Measurements from ENCODE around the gene FANCD2.

The FANCD2 gene

GRCh38 chr3:10026084-10026890 lies at the start of gene FANCD2:
FANCD2 (plus strand) TSS chr3:10026437; CDS start chr3:10028658, 2,221 bp downstream.
- H3K4me3 ChIP-seq (ENCODE audit: low read depth, low read length) = peak within 1 kb of the TSS; percentile 75
- peak within 1 kb of the TSS; percentile 98 for H3K9ac ChIP-seq (ENCODE audit: low read depth, low read length)
- no peaks in the 10 kb centered on the region for H3K27me3 ChIP-seq (ENCODE audit: control insufficient read depth, insufficient read depth, low read length)
- H3K27ac ChIP-seq (ENCODE audit: low read depth, low read length) = peak within 1 kb of the TSS; percentile 95
- no peaks in the 10 kb centered on the region for H3K9me3 ChIP-seq (ENCODE audit: control insufficient read depth, insufficient read depth, low read length)
- H3K4me1 ChIP-seq (ENCODE audit: control insufficient read depth, insufficient read depth, low read length) = peaks cover 5% of the 10 kb centered on the region; the same call in 1 of the 2 replicates
- H3K36me3 ChIP-seq (ENCODE audit: control insufficient read depth, insufficient read depth, low read length) = peaks cover 47% of the 10 kb centered on the region

DNA sequence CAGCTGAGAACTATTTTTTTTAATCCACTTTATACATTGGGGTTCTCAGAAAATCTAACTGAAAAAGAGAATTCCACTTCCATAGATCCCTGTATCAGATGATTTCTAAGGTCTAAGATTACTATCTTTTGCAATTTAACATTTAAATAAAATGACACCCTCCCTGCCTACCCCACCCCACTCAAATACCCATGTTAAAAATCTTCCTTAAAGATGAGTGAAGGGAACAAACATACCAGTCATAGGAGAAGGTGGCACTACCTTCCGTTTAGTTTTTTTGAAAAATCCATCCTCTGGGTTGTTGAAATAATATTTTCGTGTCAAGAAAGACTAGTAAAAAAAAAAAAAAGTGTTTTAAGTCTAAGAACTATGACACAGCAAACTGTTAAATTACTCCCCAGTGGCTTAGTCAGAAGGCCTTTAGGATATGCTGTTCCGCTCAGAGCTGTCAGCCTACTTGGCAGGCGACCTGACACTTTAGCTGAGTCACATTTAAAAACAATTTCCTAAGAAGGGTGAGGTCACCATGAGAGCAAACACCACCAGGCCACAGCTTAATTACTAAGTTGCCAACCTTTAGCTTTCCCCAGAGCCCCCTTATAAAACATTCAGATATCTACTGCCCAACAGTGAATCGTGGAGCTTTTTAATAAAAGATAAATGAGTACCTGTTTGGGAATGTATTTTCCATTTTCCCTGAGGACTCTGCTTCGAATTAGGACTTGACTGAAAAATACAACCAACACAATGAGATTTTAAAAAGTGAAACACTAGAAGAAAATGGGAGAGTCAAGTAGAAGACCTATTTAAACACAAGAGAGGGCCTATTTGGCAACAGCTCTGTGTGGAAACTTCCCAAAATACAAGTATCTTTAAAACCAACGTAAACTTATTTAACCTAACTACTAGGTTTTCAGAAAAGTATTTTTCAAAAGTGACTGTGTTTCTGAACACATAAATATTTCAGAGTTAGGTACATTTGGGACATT lies 49.2 kb upstream of the FANCD2 start:
- peak overlapping the region; percentile 50 for H3K27ac ChIP-seq (ENCODE audit: low read depth, low read length)
- H3K9me3 ChIP-seq (ENCODE audit: control insufficient read depth, insufficient read depth, low read length) = no peaks in the 10 kb centered on the region
- H3K36me3 ChIP-seq (ENCODE audit: control insufficient read depth, insufficient read depth, low read length) = peaks cover 57% of the 10 kb centered on the region
- H3K4me1 ChIP-seq (ENCODE audit: control insufficient read depth, insufficient read depth, low read length) = no peaks in the 10 kb centered on the region
- no peak overlapping the region for H3K4me3 ChIP-seq (ENCODE audit: low read depth, low read length)
- H3K9ac ChIP-seq (ENCODE audit: low read depth, low read length) = no peak overlapping the region
- no peaks in the 10 kb centered on the region for H3K27me3 ChIP-seq (ENCODE audit: control insufficient read depth, insufficient read depth, low read length)

DNA sequence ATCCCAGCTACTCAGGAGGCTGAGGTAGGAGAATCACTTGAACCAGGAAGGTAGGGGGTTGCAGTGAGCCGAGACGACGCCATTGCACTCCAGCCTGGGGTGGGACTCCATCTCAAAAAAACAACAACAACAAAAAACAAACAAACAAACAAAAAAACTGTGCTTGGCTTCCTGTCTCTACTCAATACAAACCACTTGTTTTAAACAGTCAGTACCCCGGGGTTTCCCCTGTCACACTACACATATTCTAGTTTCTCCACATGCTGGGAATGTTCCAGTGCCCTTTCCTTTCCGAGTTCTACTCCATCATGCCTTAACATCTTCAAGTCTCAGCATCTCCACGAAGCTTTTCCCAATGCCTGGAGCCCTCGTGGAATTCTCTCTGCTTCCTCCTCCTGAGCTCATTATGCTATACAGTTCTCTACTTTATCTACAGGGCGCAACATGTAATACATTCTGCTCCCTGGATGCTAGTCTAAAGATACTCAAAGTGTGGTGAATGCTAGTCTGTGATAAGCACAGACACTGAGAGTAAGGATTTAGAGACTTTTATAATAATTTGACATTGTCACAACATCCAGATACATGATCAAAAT lies 47.4 kb upstream of the FANCD2 start:
- Histone ChIP-seq H3K36me3 (ENCODE audit: control insufficient read depth, insufficient read depth, low read length) (peaks cover 44% of the 10 kb centered on the region), H3K27ac (ENCODE audit: low read depth, low read length) (no peak overlapping the region), H3K4me1 (ENCODE audit: control insufficient read depth, insufficient read depth, low read length) (no peaks in the 10 kb centered on the region), H3K27me3 (ENCODE audit: control insufficient read depth, insufficient read depth, low read length) (no peaks in the 10 kb centered on the region), H3K4me3 (ENCODE audit: low read depth, low read length) (no peak overlapping the region), H3K9ac (ENCODE audit: low read depth, low read length) (no peak overlapping the region), H3K9me3 (ENCODE audit: control insufficient read depth, insufficient read depth, low read length) (no peaks in the 10 kb centered on the region)

- no peak overlapping the region for H3K4me3 ChIP-seq (ENCODE audit: low read depth, low read length)
- no peaks in the 10 kb centered on the region for H3K27me3 ChIP-seq (ENCODE audit: control insufficient read depth, insufficient read depth, low read length)
- H3K4me1 ChIP-seq (ENCODE audit: control insufficient read depth, insufficient read depth, low read length) = no peaks in the 10 kb centered on the region
- H3K9ac ChIP-seq (ENCODE audit: low read depth, low read length) = no peak overlapping the region
- no peak overlapping the region for H3K27ac ChIP-seq (ENCODE audit: low read depth, low read length)
- peaks cover 38% of the 10 kb centered on the region for H3K36me3 ChIP-seq (ENCODE audit: control insufficient read depth, insufficient read depth, low read length)
- no peaks in the 10 kb centered on the region for H3K9me3 ChIP-seq (ENCODE audit: control insufficient read depth, insufficient read depth, low read length)
These were observed 46.0 kb upstream of the FANCD2 start for GRCh38 chr3:9980251-9980650.

DNA sequence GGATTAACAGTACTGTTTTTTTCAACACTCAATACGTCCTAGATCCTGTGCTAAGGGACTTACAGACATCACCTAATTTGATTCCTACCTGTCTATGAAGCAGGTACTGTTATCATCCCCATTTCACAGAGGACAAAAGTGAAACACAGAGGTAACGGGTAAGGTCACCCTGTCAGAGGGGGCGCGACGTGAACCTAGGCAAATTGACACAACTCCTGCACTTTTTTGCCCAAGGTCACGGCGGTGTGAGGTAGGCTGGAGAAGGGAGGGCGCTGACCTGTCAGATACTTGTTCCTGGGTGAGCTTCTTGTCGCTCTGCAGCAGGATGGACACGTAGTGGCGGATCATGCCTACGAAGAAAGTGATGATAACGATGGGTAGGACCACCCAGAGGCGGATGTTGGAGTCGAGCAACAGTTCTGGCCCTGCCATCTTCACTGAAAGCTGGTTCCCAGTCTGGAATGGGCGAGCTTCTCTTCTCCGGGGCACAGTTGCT lies 40.0 kb upstream of the FANCD2 start:
- Histone ChIP-seq H3K27me3 (ENCODE audit: control insufficient read depth, insufficient read depth, low read length) (no peaks in the 10 kb centered on the region), H3K9ac (ENCODE audit: low read depth, low read length) (peak overlapping the region; percentile 98), H3K36me3 (ENCODE audit: control insufficient read depth, insufficient read depth, low read length) (peaks cover 18% of the 10 kb centered on the region), H3K27ac (ENCODE audit: low read depth, low read length) (peak overlapping the region; percentile 77), H3K4me1 (ENCODE audit: control insufficient read depth, insufficient read depth, low read length) (peaks cover 7% of the 10 kb centered on the region; the same call in 1 of the 2 replicates), H3K4me3 (ENCODE audit: low read depth, low read length) (peak overlapping the region; percentile 100), H3K9me3 (ENCODE audit: control insufficient read depth, insufficient read depth, low read length) (no peaks in the 10 kb centered on the region)

GRCh38 chr3:9994086-9994844 lies 32.0 kb upstream of the FANCD2 start:
- H3K4me3 ChIP-seq (ENCODE audit: low read depth, low read length) = no peak overlapping the region
- peaks cover 52% of the 10 kb centered on the region for H3K36me3 ChIP-seq (ENCODE audit: control insufficient read depth, insufficient read depth, low read length)
- no peak overlapping the region for H3K27ac ChIP-seq (ENCODE audit: low read depth, low read length)

GRCh38 chr3:10000686-10001085 lies 25.6 kb upstream of the FANCD2 start:
- Histone ChIP-seq H3K36me3 (ENCODE audit: control insufficient read depth, insufficient read depth, low read length) (peaks cover 50% of the 10 kb centered on the region), H3K9me3 (ENCODE audit: control insufficient read depth, insufficient read depth, low read length) (no peaks in the 10 kb centered on the region), H3K27me3 (ENCODE audit: control insufficient read depth, insufficient read depth, low read length) (no peaks in the 10 kb centered on the region), H3K27ac (ENCODE audit: low read depth, low read length) (no peak overlapping the region), H3K9ac (ENCODE audit: low read depth, low read length) (no peak overlapping the region), H3K4me1 (ENCODE audit: control insufficient read depth, insufficient read depth, low read length) (no peaks in the 10 kb centered on the region), H3K4me3 (ENCODE audit: low read depth, low read length) (no peak overlapping the region)

More at GRCh38 chr3:9994086-9994844, 32.0 kb upstream of the FANCD2 start:
- Histone ChIP-seq H3K27me3 (ENCODE audit: control insufficient read depth, insufficient read depth, low read length) (no peaks in the 10 kb centered on the region), H3K9me3 (ENCODE audit: control insufficient read depth, insufficient read depth, low read length) (no peaks in the 10 kb centered on the region), H3K4me1 (ENCODE audit: control insufficient read depth, insufficient read depth, low read length) (no peaks in the 10 kb centered on the region), H3K9ac (ENCODE audit: low read depth, low read length) (no peak overlapping the region)

DNA sequence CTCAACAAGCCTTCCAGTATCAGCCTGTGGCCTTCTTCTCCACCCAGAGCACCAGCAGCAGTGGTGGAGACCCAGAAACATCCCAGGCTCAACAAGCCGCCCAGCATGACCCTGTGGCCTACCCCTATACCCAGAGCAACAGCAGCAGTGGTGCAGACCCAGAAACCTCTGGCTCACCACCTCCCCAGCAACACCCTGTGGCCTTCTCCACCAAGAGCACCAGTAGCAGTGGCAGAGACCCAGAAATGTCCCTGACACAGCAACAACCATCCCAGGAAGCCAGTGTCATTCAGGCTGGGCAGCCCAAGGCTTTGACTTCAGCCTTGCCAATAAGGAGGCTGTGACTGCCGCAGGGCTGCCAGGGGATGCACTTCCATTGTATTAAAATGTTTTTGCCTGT lies 23.3 kb upstream of the FANCD2 start:
- Histone ChIP-seq H3K4me3 (ENCODE audit: low read depth, low read length) (no peak overlapping the region), H3K36me3 (ENCODE audit: control insufficient read depth, insufficient read depth, low read length) (peaks cover 35% of the 10 kb centered on the region), H3K4me1 (ENCODE audit: control insufficient read depth, insufficient read depth, low read length) (no peaks in the 10 kb centered on the region), H3K9ac (ENCODE audit: low read depth, low read length) (no peak overlapping the region), H3K9me3 (ENCODE audit: control insufficient read depth, insufficient read depth, low read length) (no peaks in the 10 kb centered on the region), H3K27ac (ENCODE audit: low read depth, low read length) (no peak overlapping the region), H3K27me3 (ENCODE audit: control insufficient read depth, insufficient read depth, low read length) (no peaks in the 10 kb centered on the region)

DNA sequence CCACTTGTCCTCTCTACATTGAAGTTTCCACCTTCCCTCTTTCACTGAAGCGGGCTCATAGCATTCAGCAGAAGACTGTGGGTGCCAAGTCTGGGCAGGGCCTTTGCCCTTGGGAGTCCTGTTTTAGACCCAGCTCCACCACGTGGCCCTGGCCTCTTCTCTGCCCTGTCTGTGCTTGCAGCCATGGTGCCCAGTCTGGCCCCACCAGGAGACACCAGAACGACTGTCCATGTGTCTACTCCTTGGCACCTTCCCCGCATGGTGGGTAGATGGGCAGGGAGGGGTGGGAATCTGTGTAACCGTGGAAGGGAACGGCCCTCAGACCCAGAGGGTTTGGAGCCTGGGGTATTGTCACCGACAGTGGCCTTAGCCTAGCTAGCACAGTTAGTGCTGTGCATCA lies 21.7 kb upstream of the FANCD2 start:
- no peak overlapping the region for H3K9ac ChIP-seq (ENCODE audit: low read depth, low read length)
- peaks cover 23% of the 10 kb centered on the region for H3K36me3 ChIP-seq (ENCODE audit: control insufficient read depth, insufficient read depth, low read length)
- no peak overlapping the region for H3K4me3 ChIP-seq (ENCODE audit: low read depth, low read length)

GRCh38 chr3:10004960-10005564 lies 21.2 kb upstream of the FANCD2 start:
- Histone ChIP-seq H3K4me1 (ENCODE audit: control insufficient read depth, insufficient read depth, low read length) (no peaks in the 10 kb centered on the region), H3K27me3 (ENCODE audit: control insufficient read depth, insufficient read depth, low read length) (no peaks in the 10 kb centered on the region), H3K4me3 (ENCODE audit: low read depth, low read length) (no peak overlapping the region), H3K27ac (ENCODE audit: low read depth, low read length) (no peak overlapping the region), H3K9ac (ENCODE audit: low read depth, low read length) (no peak overlapping the region), H3K9me3 (ENCODE audit: control insufficient read depth, insufficient read depth, low read length) (no peaks in the 10 kb centered on the region), H3K36me3 (ENCODE audit: control insufficient read depth, insufficient read depth, low read length) (peaks cover 20% of the 10 kb centered on the region)

More for the DNA sequence above, 21.7 kb upstream of the FANCD2 start:
- Histone ChIP-seq H3K27me3 (ENCODE audit: control insufficient read depth, insufficient read depth, low read length) (no peaks in the 10 kb centered on the region), H3K9me3 (ENCODE audit: control insufficient read depth, insufficient read depth, low read length) (no peaks in the 10 kb centered on the region), H3K4me1 (ENCODE audit: control insufficient read depth, insufficient read depth, low read length) (no peaks in the 10 kb centered on the region), H3K27ac (ENCODE audit: low read depth, low read length) (no peak overlapping the region)
